ENCODE results near the gene CHMP1B. TPM values are rescaled to one million over a fixed set of nuclear protein-coding genes. Genes with fewer than 3 reads are reported as not detected.

The CHMP1B gene
- total RNA-seq, 1 experiment from 2014 or later: 38.7 TPM

- H2BK15ac ChIP-seq (ENCODE audit: low read depth, low read length): no peak overlapping the region
- H3K4me1 Mint-ChIP-seq: peaks cover 25 to 37% of the 10 kb centered on the region in 2 experiments
- peaks cover 6% of the 10 kb centered on the region; the same call in 1 of the 2 replicates for H3K4me1 ChIP-seq (ENCODE audit: insufficient read depth, low read length)
- H3K27me3 Mint-ChIP-seq (ENCODE audit: low read depth): no peaks in the 10 kb centered on the region
- H3K27ac Mint-ChIP-seq: peak overlapping the region; percentile 10 to 93 (median 79); a peak in 6 of 7 replicates
- WGBS (ENCODE audit: extremely low coverage, insufficient read length, low lambda C conversion rate): no CpG with 5 or more reads among the region's 6 CpGs
- H3K27me3 ChIP-seq (ENCODE audit: insufficient read depth, low read length): no peaks in the 10 kb centered on the region
- H3K9ac ChIP-seq (ENCODE audit: extremely low read depth, insufficient read length, low read length): no peak overlapping the region
- peak overlapping the region; percentile 55 for H2AK5ac ChIP-seq (ENCODE audit: insufficient read length, low read length)
- no peak overlapping the region for H4K8ac ChIP-seq (replicated peaks; ENCODE audit: insufficient read length, low read depth, low read length)
- no peaks in the 10 kb centered on the region for H3K23me2 ChIP-seq (ENCODE audit: insufficient read length, low read depth, low read length, poor library complexity, severe bottlenecking)
- no peaks in the 10 kb centered on the region for H4K20me1 ChIP-seq (ENCODE audit: control insufficient read depth, insufficient read depth, insufficient read length)
- no peak overlapping the region for H3K18ac ChIP-seq (ENCODE audit: insufficient read length, low read depth, low read length)
- H3K23ac ChIP-seq (ENCODE audit: insufficient read length, low read depth, low read length): no peak overlapping the region
- peak; percentile 43; the same call in 1 of the 3 replicates for TF ChIP-seq CTCF (conservative IDR thresholded peaks at IDR 0.05)
- no peak overlapping the region for H2BK12ac ChIP-seq (ENCODE audit: insufficient read length, low read depth, low read length)
- no peak overlapping the region for H3T11ph ChIP-seq (ENCODE audit: low read length)
- H3K4me2 ChIP-seq (ENCODE audit: insufficient read depth, insufficient read length, low read length): no peak overlapping the region
- no peak overlapping the region for H2BK20ac ChIP-seq (ENCODE audit: low read depth, low read length, poor library complexity, severe bottlenecking)
- peaks cover 0 to 4% of the 10 kb centered on the region in 2 experiments; a peak in 1 of 5 replicates for H3K9me3 Mint-ChIP-seq
- no peaks in the 10 kb centered on the region for H3K79me1 ChIP-seq (ENCODE audit: insufficient read depth, low read depth, low read length, poor library complexity, severe bottlenecking)
- no peak overlapping the region for H4K5ac ChIP-seq (ENCODE audit: insufficient read length, low read depth, low read length)
- H3K79me2 ChIP-seq (ENCODE audit: insufficient read depth, low read length): no peaks in the 10 kb centered on the region
- no peak overlapping the region for H3K14ac ChIP-seq (ENCODE audit: insufficient read depth, low read length)
- no peak overlapping the region for H2BK120ac ChIP-seq (ENCODE audit: low read depth, low read length, poor library complexity, severe bottlenecking)
- no peak overlapping the region for H2BK5ac ChIP-seq (ENCODE audit: insufficient read length, low read length)
- H4K91ac ChIP-seq (ENCODE audit: insufficient read length, low read depth, low read length): no peak overlapping the region
- peak overlapping the region; percentile 48 for H3K27ac ChIP-seq (ENCODE audit: insufficient read length, low read depth, low read length)
- peaks cover 3 to 6% (median 5%) of the 10 kb centered on the region in 3 experiments; a peak in 5 of 7 replicates for H3K36me3 Mint-ChIP-seq (ENCODE audit: insufficient read depth in 1 of 3, low read depth in 3 of 3)
- H3K4me3 Mint-ChIP-seq: peak overlapping the region in 1 of 2 experiments; percentile 0; a peak in 1 of 5 replicates
- no peak overlapping the region for H3K4ac ChIP-seq (ENCODE audit: low read depth, low read length)
- H3K56ac ChIP-seq (ENCODE audit: insufficient read length, low read depth, low read length): no peak overlapping the region
- no peak for DNase-seq
- H2AFZ ChIP-seq (ENCODE audit: low read length): no peak overlapping the region
- H3K9me3 ChIP-seq (ENCODE audit: control insufficient read depth, low read depth, low read length): no peaks in the 10 kb centered on the region
These were observed 22.3 kb upstream of the CHMP1B start for GRCh38 chr18:11828786-11829432.
